ENCODE results near the gene CALHM3. TPM values are rescaled to one million over a fixed set of nuclear protein-coding genes. Genes with fewer than 3 reads are reported as not detected.

CALHM3 gene
- total RNA-seq, 1 donor from 2014 or later, result not detected

DNA sequence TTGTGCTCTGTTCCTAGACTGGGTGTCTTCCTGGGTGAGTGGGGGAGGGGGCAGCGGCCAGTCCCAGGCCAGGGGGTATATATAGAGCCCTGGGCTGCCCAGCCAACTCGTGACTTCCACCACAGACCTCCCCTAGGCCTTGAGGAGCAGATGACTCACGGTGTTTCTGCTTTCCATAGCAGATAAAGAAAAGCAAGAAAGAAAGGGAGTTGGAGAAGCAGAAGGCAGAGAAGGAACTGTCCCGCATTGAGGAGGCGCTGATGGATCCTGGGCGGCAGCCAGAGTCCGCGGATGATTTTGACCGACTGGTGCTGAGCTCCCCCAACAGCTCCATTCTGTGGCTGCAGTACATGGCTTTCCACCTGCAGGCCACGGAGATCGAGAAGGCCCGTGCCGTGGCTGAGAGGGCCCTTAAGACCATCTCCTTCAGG lies 37.0 kb downstream of the CALHM3 start:
- no peak for DNase-seq (ENCODE audit: low read depth)
- peaks cover 2% of the 10 kb centered on the region for H3K36me3 ChIP-seq (ENCODE audit: control insufficient read depth, insufficient read depth, low read length)
- TF ChIP-seq, protein P1, sequence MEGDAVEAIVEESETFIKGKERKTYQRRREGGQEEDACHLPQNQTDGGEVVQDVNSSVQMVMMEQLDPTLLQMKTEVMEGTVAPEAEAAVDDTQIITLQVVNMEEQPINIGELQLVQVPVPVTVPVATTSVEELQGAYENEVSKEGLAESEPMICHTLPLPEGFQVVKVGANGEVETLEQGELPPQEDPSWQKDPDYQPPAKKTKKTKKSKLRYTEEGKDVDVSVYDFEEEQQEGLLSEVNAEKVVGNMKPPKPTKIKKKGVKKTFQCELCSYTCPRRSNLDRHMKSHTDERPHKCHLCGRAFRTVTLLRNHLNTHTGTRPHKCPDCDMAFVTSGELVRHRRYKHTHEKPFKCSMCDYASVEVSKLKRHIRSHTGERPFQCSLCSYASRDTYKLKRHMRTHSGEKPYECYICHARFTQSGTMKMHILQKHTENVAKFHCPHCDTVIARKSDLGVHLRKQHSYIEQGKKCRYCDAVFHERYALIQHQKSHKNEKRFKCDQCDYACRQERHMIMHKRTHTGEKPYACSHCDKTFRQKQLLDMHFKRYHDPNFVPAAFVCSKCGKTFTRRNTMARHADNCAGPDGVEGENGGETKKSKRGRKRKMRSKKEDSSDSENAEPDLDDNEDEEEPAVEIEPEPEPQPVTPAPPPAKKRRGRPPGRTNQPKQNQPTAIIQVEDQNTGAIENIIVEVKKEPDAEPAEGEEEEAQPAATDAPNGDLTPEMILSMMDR (IDR thresholded peaks at IDR 0.05; ENCODE audit: insufficient read depth, low read length, poor library complexity, severe bottlenecking), result no peak
- no peaks in the 10 kb centered on the region for H3K27me3 ChIP-seq (ENCODE audit: control insufficient read depth, insufficient read depth, low read length)
- H3K4me3 ChIP-seq (ENCODE audit: low read depth, low read length), result no peak overlapping the region

DNA sequence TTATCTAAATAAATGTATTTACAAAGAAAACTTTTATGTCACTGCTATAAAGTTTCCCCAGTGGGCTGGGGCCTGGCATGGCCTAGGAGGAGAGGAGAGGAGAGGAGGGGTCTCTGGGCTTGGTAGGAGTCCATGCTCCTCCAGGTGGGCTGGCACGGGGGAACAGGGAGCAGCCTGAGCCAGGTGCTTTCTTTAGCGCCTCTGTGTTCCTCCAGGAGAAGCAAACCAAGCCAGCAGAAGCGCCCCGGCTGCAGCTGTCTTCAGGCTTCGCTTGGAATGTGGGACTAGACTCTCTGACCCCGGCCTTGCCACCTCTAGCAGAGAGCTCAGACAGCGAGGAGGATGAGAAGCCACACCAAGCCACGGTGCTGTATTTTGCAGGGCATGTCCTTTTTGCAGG lies 37.4 kb downstream of the CALHM3 start:
- Histone ChIP-seq H3K4me3 (ENCODE audit: low read depth, low read length) (no peak overlapping the region), H3K36me3 (ENCODE audit: control insufficient read depth, insufficient read depth, low read length) (peaks cover 2% of the 10 kb centered on the region), H3K27me3 (ENCODE audit: control insufficient read depth, insufficient read depth, low read length) (no peaks in the 10 kb centered on the region)
- DNase-seq (ENCODE audit: low read depth), result no peak
- TF ChIP-seq, protein P1 (IDR thresholded peaks at IDR 0.05; ENCODE audit: insufficient read depth, low read length, poor library complexity, severe bottlenecking), result no peak

DNA sequence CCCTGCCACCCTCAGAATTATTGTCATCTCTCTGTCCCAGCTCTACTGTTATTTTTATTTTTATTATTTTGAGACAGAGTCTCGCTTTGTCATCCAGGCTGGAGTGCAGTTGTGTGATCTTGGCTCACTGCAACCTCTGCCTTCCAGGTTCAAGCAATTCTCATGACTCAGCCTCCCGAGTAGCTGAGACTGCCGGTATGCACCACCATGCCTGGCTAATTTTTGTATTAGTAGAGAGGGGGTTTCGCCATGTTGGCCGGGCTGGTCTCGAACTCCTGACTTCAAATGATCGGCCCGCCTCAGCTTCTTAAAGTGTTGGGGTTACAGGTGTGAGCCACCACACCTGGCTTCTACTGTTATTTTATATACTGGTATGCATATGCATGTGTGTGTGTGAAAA lies 37.8 kb downstream of the CALHM3 start:
- Histone ChIP-seq H3K36me3 (ENCODE audit: control insufficient read depth, insufficient read depth, low read length) (peaks cover 2% of the 10 kb centered on the region), H3K27me3 (ENCODE audit: control insufficient read depth, insufficient read depth, low read length) (no peaks in the 10 kb centered on the region), H3K4me3 (ENCODE audit: low read depth, low read length) (no peak overlapping the region)
- DNase-seq (ENCODE audit: low read depth), result no peak
- TF ChIP-seq, protein P1 (IDR thresholded peaks at IDR 0.05; ENCODE audit: insufficient read depth, low read length, poor library complexity, severe bottlenecking), result no peak

DNA sequence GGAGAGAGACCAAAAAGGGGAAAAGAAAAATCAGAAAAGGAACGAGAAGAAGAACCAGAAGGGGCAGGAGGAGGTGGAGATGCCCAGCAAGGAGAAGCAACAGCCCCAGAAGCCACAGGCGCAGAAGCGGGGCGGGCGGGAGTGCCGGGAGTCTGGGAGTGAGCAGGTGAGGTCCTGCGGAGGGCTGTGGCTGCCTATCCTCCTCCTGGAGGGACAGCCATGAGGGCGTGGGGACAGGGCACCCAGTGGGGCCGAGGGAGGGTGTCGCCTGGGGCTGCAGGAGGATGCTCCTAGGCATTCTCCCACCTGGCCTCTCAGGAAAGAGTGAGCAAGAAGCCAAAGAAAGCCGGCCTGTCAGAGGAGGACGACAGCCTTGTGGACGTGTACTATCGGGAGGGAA lies 38.6 kb downstream of the CALHM3 start:
- Histone ChIP-seq H3K27me3 (ENCODE audit: control insufficient read depth, insufficient read depth, low read length) (no peaks in the 10 kb centered on the region), H3K36me3 (ENCODE audit: control insufficient read depth, insufficient read depth, low read length) (peaks cover 2% of the 10 kb centered on the region), H3K4me3 (ENCODE audit: low read depth, low read length) (no peak overlapping the region)
- TF ChIP-seq, protein P1 (IDR thresholded peaks at IDR 0.05; ENCODE audit: insufficient read depth, low read length, poor library complexity, severe bottlenecking), result no peak
- no peak for DNase-seq (ENCODE audit: low read depth)

DNA sequence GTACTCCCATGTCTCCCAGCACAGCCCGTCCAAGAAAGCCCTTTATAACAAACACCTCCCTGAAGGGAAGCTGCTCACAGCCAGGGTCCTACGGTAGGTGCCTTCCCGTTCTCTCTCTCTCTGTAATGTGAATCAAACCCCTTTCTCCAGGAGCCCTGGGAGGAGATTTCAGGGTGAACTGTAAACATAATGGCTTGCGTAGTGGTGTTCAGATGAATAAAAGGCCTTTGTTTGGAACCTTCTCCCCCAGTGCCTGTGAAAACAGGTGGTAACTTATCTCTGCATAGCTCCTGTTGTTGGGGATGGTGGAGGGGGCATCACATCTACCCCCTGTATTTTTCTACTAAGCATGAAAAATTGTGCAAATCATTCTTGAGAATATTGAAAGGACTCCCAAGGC lies 39.3 kb downstream of the CALHM3 start:
- H3K36me3 ChIP-seq (ENCODE audit: control insufficient read depth, insufficient read depth, low read length), result peaks cover 1% of the 10 kb centered on the region
- TF ChIP-seq, protein P1 (IDR thresholded peaks at IDR 0.05; ENCODE audit: insufficient read depth, low read length, poor library complexity, severe bottlenecking), result no peak
- no peak for DNase-seq (ENCODE audit: low read depth)
- H3K4me3 ChIP-seq (ENCODE audit: low read depth, low read length), result no peak overlapping the region
- H3K27me3 ChIP-seq (ENCODE audit: control insufficient read depth, insufficient read depth, low read length), result no peaks in the 10 kb centered on the region

DNA sequence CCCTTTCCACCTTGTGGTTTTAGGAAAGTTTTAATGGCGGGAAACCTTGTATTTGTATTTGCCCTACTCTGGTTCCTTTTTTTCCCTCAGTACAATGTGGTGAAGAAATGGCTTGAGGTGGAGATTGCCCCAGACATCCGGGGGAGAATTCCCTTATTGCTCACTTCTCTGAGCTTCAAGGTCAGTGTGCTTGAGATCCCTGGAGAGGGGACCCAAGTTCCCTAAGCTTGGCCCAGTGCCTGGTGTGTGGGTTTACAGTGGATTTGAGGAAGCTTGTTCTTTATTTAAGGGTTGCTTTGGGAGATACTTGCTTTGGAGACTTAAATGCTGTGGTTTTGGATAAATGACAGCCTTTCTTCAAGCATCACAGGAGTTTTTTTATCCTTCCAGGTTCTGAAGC lies 45.2 kb downstream of the CALHM3 start:
- no peak for DNase-seq (ENCODE audit: low read depth)
- Histone ChIP-seq H3K36me3 (ENCODE audit: control insufficient read depth, insufficient read depth, low read length) (peaks cover 3% of the 10 kb centered on the region), H3K27me3 (ENCODE audit: control insufficient read depth, insufficient read depth, low read length) (no peaks in the 10 kb centered on the region), H3K4me3 (ENCODE audit: low read depth, low read length) (no peak overlapping the region)
- TF ChIP-seq, protein P1 (IDR thresholded peaks at IDR 0.05; ENCODE audit: insufficient read depth, low read length, poor library complexity, severe bottlenecking), result no peak

Data from kidney epithelial cell (primary cell).